NAMALWA (cell line): ENCODE measurements around the gene ATF2.
"Not testable (repeated sequence)": the region's sequence is repeated elsewhere in the genome, so short reads cannot be mapped to it uniquely, and the experiment has no call there.

Experiments
- DNase-seq: peaks from one replicate; pipeline ENCODE4 v3.0.0-alpha.2; 2015; ENCODE audit warnings: low spot score

The ATF2 gene

GRCh38 chr2:175164235-175164634 is 3.8 kb downstream of the ATF2 start:
- no peak for DNase-seq

- DNase-seq = no peak
These were observed 9.1 kb downstream of the ATF2 start for GRCh38 chr2:175158894-175159293.

GRCh38 chr2:175156534-175156933 is 11.5 kb downstream of the ATF2 start:
- no peak for DNase-seq

GRCh38 chr2:175154661-175155082 is 13.3 kb downstream of the ATF2 start:
- DNase-seq = no peak

- no peak for DNase-seq
These were observed 15.8 kb downstream of the ATF2 start for GRCh38 chr2:175152242-175152641.

- no peak for DNase-seq
These were observed 16.2 kb downstream of the ATF2 start for GRCh38 chr2:175151791-175152190.

GRCh38 chr2:175147186-175147585 is 20.8 kb downstream of the ATF2 start:
- DNase-seq = no peak

- DNase-seq = no peak
These were observed 24.3 kb downstream of the ATF2 start for GRCh38 chr2:175143678-175144077.

- no peak for DNase-seq
These were observed 24.8 kb downstream of the ATF2 start for GRCh38 chr2:175143191-175143590.

- DNase-seq = no peak
These were observed 27.7 kb downstream of the ATF2 start for GRCh38 chr2:175140332-175140731.

GRCh38 chr2:175137793-175138192 is 30.2 kb downstream of the ATF2 start:
- no peak for DNase-seq

- DNase-seq = no peak
These were observed 31.4 kb downstream of the ATF2 start for GRCh38 chr2:175136334-175137215.

- no peak for DNase-seq
These were observed 32.1 kb downstream of the ATF2 start for GRCh38 chr2:175135862-175136261.

GRCh38 chr2:175135177-175135576 is 32.8 kb downstream of the ATF2 start:
- DNase-seq = no peak

- no peak for DNase-seq
These were observed 36.8 kb downstream of the ATF2 start for GRCh38 chr2:175131252-175131651.

- DNase-seq = no peak
These were observed 41.3 kb downstream of the ATF2 start for GRCh38 chr2:175126661-175127060.

- DNase-seq = no peak
These were observed 44.7 kb downstream of the ATF2 start for GRCh38 chr2:175123254-175123653.

- peak; percentile 79 for DNase-seq
These were observed 56.8 kb downstream of the ATF2 start for GRCh38 chr2:175111200-175111657.

- DNase-seq = not testable (repeated sequence)
These were observed 59.9 kb downstream of the ATF2 start for GRCh38 chr2:175108091-175108490.

- DNase-seq = no peak
These were observed 60.9 kb downstream of the ATF2 start for GRCh38 chr2:175107146-175107545.

GRCh38 chr2:175103191-175103590 is 64.8 kb downstream of the ATF2 start:
- no peak for DNase-seq

GRCh38 chr2:175101514-175101913 is 66.5 kb downstream of the ATF2 start:
- DNase-seq = no peak

GRCh38 chr2:175097297-175097696 is 70.7 kb downstream of the ATF2 start:
- no peak for DNase-seq

- not testable (repeated sequence) for DNase-seq
These were observed 83.9 kb downstream of the ATF2 start for GRCh38 chr2:175084117-175084516.
